ENCODE results near the gene NUCB1.
A peak's percentile ranks its signal among the peaks of the same experiment; 100 is the strongest.

The NUCB1 gene

GRCh38 chr19:48958006-48958405 is 57.9 kb downstream of the NUCB1 start:
- DNase-seq (ENCODE audit: low read depth, low spot score) = no peak
- no peak overlapping the region for H3K27ac ChIP-seq

- DNase-seq (ENCODE audit: low read depth, low spot score) = no peak
- no peak overlapping the region for H3K27ac ChIP-seq
Measured at GRCh38 chr19:48959341-48960239, 59.5 kb downstream of the NUCB1 start.

GRCh38 chr19:48961051-48961649 is 61.0 kb downstream of the NUCB1 start:
- H3K27ac ChIP-seq = no peak overlapping the region
- no peak for DNase-seq (ENCODE audit: low read depth, low spot score)

DNA sequence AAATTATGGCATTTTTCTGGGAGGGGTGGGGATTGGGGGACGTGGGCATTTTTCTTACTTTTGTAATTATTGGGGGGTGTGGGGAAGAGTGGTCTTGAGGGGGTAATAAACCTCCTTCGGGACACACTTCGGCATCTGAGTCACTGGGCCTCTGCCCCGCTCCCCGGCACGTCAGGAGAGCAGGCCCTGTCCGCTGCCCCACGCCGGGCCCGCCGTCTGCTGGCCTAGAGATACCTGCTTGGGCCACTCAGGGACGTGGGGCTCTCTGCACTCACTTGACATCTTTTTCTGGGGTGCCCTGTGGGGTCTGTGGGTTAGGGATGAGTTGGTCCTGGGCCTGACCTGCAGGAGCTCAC is 61.5 kb downstream of the NUCB1 start:
- DNase-seq (ENCODE audit: low read depth, low spot score) = no peak
- H3K27ac ChIP-seq = peak overlapping the region; percentile 75

GRCh38 chr19:48962029-48962848 is 62.1 kb downstream of the NUCB1 start:
- no peak for DNase-seq (ENCODE audit: low read depth, low spot score)

DNA sequence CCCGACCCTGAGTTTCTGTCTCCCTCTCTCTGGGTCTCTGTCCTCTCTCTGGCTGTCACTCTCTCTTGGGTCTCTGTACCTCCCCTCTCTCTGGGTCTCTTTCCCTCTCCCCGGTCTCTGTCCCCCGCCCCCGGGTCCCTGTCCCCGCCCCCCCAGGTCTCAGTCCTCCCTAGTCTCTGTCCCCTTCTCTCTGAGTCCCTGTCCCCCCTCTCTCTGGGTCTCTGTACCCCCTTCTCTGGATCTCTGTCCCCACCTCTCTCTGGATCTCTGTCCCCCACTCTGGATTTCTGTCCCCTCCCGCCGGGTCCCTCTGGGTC is 62.7 kb downstream of the NUCB1 start:
- peak overlapping the region; percentile 75 for H3K27ac ChIP-seq
- DNase-seq (ENCODE audit: low read depth, low spot score) = no peak

More at GRCh38 chr19:48962029-48962848, 62.1 kb downstream of the NUCB1 start:
- peak overlapping the region; percentile 75 for H3K27ac ChIP-seq

DNA sequence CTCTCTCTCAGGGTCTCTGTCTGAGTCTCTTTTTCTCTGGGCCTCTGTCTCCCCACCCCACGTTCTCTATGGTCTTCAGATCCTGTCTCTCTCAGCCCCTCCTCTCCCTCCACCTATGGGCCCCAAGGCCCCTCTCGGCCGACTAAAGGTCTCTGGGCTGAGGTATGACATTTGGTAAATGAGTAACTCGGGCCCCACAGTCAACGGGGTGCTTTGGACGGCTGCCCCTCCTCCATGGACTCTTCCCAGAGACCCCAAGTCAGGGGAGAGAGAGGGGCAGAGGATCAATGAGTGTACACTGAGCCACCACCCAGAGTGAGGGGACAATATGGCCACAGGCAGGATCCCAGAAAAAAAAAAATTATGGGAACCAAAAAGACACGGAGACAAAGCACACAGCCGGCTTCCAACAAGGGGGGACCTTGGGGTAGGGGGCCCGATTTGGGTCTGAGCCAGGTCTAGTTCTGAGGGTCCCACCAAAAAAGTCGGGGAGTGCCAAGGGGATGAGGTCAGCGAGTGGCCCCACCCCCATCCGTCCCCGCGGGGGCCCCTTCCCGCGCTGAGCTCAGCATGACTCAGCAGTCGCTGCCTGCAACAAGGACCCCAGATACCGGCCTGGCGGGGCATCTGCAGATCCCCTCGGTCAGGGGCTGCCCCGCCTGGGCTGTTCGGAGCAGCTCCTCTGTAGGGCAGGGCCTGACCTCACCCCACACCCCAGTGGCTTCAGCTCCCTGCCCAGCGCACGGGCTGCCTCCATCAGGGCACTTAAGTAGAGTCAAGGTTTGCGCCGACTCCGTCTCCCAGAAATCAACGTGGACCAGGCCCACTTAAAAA is 63.5 kb downstream of the NUCB1 start:
- no peak for DNase-seq (ENCODE audit: low read depth, low spot score)
- H3K27ac ChIP-seq = peak overlapping the region; percentile 75

DNA sequence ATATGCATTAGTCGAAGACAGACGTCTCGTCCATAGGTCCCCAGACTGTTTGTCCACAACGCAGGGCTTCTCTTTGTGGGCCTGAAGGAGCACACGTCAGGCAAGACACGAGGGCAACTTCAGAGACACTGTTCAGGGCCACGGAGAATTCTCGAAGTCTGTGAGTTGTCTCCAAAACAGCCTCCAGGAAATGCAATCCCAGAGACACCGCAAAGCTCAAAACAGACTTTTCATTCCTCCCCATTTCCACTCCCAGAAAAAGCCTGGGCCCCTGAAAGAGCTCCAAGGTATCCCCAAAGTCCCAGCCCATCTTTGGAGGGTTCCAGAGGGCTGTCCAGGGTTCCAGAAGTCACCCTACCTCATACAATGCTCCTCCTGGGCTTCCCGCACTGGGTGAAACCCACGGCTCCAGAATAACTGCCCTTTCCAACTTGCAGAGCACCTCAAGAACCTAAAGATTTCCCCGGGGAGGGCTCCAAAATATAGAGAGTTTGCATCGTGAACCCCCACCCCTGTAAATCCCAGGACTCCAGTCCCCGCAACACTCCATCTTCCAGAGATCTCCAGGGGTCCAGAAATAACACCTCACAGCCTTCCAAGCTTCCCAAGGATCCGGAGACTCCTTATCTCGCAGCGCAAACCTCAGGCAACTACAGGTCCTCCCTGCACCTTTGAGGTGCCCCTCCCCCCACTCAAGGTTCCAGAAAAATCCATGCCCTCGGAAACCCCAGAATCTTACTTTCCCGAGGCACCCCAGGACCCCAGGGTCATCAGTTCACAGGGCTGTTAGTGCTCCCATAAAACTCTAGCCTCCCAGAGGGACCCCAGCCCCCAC is 64.3 kb downstream of the NUCB1 start:
- DNase-seq (ENCODE audit: low read depth, low spot score) = no peak
- peak overlapping the region; percentile 75 for H3K27ac ChIP-seq

- peak within 1 kb of the TSS; percentile 75 for H3K27ac ChIP-seq
- DNase-seq (ENCODE audit: low read depth, low spot score) = no peak
Measured at GRCh38 chr19:48965040-48965805, 65.1 kb downstream of the NUCB1 start, which contains the start of gene FTL. Gene FTL, plus strand, starts transcription at chr19:48965309. Its CDS starts 199 bp downstream, at chr19:48965508.

DNA sequence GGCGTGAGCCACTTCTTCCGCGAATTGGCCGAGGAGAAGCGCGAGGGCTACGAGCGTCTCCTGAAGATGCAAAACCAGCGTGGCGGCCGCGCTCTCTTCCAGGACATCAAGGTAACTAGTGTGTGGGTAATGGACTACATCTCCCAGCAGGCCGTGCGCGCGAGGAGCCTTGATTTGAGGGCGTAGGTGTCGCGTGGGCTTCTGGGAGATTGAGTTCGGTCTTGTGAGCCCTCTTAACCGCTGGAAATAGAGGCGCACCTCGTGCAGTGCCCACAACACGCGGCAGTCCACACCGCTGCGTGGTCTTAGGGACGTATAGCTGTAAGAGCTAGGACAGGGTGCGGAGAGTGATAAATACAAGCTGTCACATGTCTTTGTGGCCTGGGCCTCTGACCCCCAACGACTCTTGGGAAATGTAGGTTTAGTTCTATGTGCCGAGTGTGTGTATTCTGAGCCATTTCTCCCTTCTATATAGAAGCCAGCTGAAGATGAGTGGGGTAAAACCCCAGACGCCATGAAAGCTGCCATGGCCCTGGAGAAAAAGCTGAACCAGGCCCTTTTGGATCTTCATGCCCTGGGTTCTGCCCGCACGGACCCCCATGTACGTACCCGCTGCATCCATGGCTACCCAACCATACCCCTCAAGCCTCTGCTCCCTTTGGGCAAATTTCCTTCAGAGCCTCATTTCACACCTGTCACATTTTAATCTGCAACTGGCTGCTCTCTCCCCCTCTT is 65.9 kb downstream of the NUCB1 start:
- DNase-seq (ENCODE audit: low read depth, low spot score) = no peak

GRCh38 chr19:48966541-48967345 is 66.6 kb downstream of the NUCB1 start:
- no peak for DNase-seq (ENCODE audit: low read depth, low spot score)
- H3K27ac ChIP-seq = peak overlapping the region; percentile 75

More for the DNA sequence above, 65.9 kb downstream of the NUCB1 start:
- H3K27ac ChIP-seq = peak overlapping the region; percentile 75

- H3K27ac ChIP-seq = peak overlapping the region; percentile 75
- no peak for DNase-seq (ENCODE audit: low read depth, low spot score)
Measured at GRCh38 chr19:48967346-48968178, 67.5 kb downstream of the NUCB1 start.

GRCh38 chr19:48968179-48968661 is 68.1 kb downstream of the NUCB1 start:
- H3K27ac ChIP-seq = peak overlapping the region; percentile 75
- no peak for DNase-seq (ENCODE audit: low read depth, low spot score)

DNA sequence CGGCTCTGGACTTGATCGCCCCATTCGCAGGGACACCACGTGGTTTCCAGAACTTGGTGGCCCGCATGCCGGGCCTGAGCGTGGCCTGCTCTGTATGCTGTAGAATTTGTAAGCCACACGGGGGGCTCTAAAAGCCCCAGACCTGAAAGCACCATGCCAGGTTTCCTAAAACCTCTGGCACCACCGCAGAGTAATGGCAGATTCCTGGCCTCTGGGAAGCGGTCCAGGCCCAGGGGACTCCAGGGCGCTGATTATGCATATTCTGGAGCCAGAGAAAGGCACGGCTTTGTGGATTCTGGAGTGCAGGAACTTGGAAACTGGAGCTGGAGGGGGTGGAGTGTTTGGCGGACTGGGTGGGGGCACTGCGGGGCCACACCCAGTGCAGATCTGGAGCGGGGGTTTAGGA is 68.7 kb downstream of the NUCB1 start:
- DNase-seq (ENCODE audit: low read depth, low spot score) = no peak
- peak overlapping the region; percentile 75 for H3K27ac ChIP-seq

DNA sequence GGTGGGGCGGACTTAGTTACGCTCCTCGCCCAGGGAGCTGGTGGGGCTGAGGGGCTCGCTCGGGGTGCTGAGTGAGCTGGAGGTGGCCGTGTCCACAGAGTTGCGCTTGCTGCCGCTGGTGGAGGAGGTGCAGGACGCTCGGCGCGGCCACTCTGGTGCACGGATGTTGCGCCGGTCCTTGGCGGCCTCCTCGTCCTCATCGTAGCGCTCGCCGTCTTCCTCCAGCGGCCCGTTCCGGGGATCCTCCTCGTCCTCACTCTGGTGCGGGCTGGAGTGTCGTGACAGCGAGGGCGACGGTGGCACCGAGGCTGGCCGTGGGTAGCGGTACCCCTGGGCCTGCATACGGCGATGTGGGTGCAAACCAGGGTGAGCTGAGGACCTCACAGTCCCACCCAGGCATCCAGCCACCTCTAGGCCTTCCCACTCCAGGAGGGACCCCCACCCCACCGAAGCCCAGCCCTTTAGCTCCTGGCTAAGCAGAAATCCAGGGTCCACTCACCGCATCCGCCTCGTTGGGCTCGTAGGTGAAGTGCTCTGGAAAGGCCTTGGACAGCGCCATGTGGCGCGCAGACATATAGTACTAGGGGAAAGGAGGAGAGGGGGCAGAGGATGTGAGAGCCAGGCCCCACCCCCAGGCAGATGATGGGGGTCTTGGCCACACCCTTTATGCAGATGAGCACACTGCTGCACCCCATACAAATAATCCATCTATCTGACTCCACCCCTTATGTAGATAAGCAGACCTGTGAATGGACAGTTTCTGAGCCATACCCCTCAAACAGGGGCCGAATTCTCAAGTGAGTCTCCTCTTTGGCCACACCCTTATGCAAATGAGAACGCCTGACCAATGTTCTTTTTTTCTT is 69.4 kb downstream of the NUCB1 start:
- H3K27ac ChIP-seq = no peak overlapping the region
- no peak for DNase-seq (ENCODE audit: low read depth, low spot score)
